Loucy (cell line): ENCODE data around the gene NFKB1.

Source experiments
- CTCF ChIP-seq: fragments of 200-600 bp; sonication (generic); conservative IDR thresholded peaks from 2 replicates; pipeline ENCODE4 v1.5.1; 2014; ENCODE audit warnings: mild to moderate bottlenecking, antibody characterized with exemption, low read length
- EZH2phosphoT487 ChIP-seq: fragments of 200-600 bp; IDR thresholded peaks from 2 replicates; pipeline ENCODE4 v1.6.1; 2018; ENCODE audit warnings: antibody characterized with exemption, mild to moderate bottlenecking, moderate library complexity, borderline replicate concordance

- TF ChIP-seq CTCF = no peak
- TF ChIP-seq EZH2phosphoT487 = no peak
These were observed 30.3 kb downstream of the NFKB1 start for GRCh38 chr4:102531462-102531861.
